Activated CD8-positive, alpha-beta memory T cell treated with anti-CD3 and anti-CD28 coated beads, Interleukin-2, amount 50 U/mL, for 24 hours (primary cell): Measurements from ENCODE around the gene KAZN.
"Not testable (repeated sequence)": the region's sequence is repeated elsewhere in the genome, so short reads cannot be mapped to it uniquely, and the experiment has no call there.

Source experiments
- DNase-seq: peaks from one replicate; pipeline ENCODE4 v3.0.0-alpha.2; 2020; ENCODE audit errors: extremely low read depth

KAZN gene

DNA sequence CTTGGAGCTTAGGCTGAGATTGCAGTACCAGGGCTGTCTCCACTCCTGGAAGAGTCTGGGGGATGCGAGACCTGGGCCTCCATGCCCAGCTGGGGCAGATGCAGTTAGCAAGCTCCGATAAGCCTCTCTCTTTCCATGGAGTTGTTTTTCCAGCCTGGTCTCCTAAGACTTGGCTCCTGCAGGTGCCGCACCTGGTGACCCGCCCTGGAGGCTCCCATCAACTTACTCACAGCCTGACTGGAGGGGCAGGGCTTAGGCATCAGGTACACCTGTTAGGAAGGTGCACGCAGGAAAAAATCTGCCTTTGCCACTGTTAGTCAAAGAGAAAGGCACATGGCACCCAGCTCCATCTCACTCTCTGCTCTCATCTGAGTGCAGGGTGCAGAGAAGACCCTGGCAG lies 356.9 kb downstream of the KAZN start:
- no peak for DNase-seq

- DNase-seq: no peak
These were observed 357.5 kb downstream of the KAZN start for GRCh38 chr1:14955976-14956375.

DNA sequence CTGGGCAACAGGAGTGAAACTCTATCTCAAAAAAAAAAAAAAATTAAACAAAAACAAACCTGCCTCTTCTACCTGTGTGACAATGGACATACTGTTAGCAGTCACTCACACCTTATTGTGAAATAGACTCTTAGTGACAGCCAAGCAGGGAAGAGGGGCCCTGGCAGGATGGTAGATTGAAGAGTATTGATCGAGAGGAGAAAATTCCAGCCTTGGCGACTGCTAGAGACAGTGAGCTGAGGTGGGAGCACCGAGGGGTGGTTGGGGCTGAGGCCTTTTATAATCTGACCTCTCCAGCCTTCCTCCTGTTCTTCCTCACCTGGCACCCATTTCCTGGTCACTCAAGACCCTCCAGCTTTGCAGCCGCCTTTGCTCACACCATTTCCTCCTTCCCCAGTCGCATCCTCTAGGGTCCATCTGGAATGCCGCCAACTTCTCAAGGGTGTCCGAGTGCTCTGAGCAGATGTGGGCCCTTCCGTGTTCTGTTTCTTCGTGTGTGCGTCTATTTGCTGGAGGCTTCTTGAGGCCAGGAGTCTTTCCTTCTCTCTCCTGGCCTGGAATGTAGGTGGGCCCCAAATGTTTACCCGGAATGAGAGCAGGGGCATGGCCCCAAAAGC lies 358.2 kb downstream of the KAZN start:
- no peak for DNase-seq

DNA sequence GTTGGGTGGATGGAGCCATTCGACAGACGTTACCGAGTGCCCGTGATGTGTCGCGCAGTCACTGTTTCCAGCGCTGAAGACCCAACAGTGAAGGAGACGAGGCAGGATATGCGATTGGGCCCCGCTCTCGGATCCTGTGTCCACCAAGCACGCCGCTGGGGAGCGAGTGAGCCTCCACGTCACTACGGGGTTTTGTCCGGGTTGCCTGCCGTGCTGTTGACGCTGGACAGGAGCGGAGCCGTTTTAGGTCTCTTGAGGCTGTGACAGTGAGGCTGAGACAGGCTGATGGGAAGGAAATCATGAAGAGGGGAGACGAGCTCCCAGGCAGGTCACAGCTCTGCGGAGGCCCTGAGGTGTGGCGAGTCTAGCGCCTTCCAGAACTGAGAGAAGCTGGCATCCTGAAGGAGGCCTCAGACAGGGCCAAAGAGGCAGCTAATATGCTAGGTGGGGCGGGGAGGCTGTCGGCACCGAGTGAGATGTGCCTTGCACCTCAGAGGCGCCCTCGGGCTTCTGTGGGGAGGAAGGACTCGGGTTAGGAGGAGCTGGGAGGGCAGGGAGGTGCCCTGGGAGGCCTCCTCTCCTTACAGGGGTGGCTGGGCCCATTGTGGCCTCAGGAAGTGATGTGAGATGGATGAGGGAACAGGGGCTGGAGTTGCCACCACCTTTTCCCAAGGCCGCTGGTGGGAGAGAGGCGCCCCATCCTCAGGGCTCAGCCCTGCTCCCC lies 359.1 kb downstream of the KAZN start:
- no peak for DNase-seq

GRCh38 chr1:14958249-14959058 lies 360.0 kb downstream of the KAZN start:
- DNase-seq: no peak

- DNase-seq: no peak
These were observed 360.7 kb downstream of the KAZN start for GRCh38 chr1:14959059-14959694.

- no peak for DNase-seq
These were observed 363.3 kb downstream of the KAZN start for GRCh38 chr1:14961661-14962267.

DNA sequence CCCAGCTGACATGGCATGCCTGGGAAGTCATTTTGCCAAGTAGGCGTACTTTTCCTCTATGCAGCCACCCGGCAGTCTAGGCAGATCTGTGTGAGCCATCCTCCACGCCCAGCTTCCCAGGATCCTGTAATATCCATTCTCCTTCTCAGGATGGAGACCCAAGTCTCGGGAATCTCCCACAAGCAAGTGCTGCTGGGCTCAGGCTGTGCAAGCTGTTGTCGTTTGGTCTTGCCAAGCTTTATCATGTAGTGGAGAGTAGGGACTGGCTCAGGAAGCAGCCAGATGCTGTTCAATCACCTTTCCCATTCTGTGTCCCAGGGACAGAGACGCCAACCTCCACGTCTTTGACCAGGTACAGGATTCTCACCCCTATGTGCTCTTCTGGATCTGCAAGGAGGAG lies 363.9 kb downstream of the KAZN start:
- no peak for DNase-seq

- DNase-seq: not testable (repeated sequence)
These were observed 365.6 kb downstream of the KAZN start for GRCh38 chr1:14963791-14964710.

DNA sequence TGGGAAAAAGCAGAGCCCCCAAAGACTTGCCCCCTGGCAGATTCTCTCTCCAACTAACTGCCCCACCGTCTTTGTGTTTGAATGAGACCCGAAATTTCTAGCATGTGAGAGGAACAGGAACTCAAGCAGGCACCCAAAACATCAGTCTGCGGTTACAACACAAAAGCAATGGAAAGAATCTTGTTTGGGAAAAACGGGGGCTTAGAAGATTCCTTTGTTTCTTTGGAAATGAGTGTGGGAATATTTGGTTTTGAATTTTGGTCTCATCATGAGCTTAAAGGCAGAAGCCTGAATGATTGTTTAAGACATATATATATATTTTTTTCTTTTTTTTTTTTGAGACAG lies 366.2 kb downstream of the KAZN start:
- DNase-seq: no peak

DNA sequence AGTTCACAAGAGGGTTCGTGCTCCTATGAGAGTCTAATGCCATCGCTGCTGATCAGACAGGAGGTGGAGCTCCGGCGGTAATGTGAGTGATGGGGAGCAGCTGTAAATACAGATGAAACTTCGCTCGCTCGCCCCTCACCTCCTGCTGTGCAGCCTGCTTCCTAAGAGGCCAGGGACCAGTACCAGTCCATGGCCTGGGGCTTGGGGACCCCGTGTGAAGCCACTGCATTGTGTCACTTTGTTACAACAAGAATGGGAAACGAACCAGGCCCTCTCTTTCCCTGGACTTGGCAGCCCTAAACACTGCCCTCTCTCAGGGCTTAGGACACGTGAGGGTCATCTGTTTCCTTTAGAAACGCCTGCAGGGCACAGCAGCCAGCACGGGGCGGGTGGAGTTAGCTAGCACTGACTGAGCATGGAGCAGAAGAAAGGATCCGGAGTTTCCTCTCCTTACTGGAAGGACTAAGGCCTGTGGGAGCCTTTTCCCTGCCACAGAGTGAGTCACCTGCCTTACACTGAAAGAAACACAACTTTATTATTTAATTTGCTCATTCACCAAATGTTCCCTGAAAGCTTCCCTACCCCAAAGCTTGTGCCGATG lies 369.9 kb downstream of the KAZN start:
- no peak for DNase-seq

- DNase-seq: no peak
These were observed 370.5 kb downstream of the KAZN start for GRCh38 chr1:14969006-14969405.

DNA sequence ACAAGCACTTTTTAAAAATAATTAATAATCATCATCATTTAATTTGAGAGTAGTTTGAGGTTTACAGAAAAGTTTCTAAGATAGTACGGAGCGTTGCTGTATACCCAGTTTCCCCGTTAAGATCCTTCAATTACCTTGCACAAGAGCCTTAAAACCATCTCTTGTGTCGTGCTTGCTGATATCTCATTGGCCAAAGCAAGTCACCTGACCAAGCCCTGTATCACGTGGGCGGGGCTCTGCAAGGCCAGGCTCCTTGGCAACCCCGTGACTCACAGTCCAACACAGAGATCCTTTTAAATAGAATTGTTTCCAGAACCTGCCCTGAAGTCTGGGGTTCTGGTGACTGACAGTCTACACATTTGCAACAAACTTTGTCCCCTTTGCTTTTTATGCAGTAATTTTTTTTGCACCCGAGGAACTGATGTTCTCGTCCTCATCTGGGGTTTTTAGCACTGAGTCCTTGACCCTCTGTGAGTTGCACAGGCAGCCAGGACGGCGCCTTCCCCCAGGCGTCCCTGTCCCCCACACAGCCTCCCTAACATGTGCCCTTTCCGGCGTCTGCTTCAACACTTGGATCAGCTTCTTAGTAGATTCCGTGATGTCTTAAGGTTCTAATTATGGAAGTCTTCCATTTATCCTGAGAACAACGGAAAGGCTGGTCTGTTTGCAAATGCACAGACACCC lies 371.8 kb downstream of the KAZN start:
- DNase-seq: no peak

- DNase-seq: no peak
These were observed 372.3 kb downstream of the KAZN start for GRCh38 chr1:14970799-14971141.

- no peak for DNase-seq
These were observed 372.7 kb downstream of the KAZN start for GRCh38 chr1:14971221-14971620.

DNA sequence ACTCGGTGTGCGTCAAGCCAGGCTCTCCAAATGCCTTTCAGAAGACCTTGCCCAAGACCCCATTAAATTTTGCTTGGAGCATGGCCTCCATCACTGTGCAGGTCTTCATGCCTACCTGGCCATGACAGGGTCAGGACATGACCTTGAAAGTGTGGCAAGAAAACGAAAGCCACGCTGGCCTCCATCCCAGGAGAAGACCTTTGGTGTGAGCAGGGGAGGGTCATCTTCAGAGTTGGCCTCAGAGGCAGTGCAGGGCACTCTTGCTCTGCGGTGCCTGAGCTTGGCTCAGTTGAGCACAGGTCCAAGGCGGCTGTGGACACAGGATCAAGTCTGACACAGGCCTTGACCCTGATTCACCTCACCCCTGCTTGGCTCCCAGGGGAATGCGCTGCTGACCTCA lies 373.6 kb downstream of the KAZN start:
- no peak for DNase-seq

GRCh38 chr1:14973773-14974172 lies 375.3 kb downstream of the KAZN start:
- DNase-seq: no peak

- no peak for DNase-seq
These were observed 375.9 kb downstream of the KAZN start for GRCh38 chr1:14974361-14974760.

DNA sequence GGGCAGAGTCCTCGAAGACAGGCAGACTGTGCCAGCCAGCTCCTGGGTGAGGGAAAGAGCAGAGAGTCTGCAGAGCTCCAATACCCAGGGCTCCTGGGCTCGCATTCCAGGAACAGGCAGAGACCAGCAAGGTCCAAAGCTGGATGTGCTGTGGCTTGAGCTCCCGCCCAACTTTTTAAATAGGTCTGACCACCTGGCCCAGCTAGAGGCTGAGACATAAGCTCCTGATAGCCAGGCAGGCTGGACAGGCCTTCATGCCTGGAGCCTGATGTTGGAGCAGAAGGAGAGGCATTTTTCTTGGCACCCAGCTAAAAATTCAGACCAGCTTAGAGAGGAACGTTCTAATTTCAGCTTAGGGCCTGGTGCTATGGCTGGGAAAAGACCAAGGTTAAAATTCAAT lies 376.6 kb downstream of the KAZN start:
- no peak for DNase-seq

GRCh38 chr1:14976256-14976655 lies 377.8 kb downstream of the KAZN start:
- no peak for DNase-seq
